GM12878 (cell line): Measurements from ENCODE around the gene RAB36. TPM values are rescaled to one million over a fixed set of nuclear protein-coding genes. Genes with fewer than 3 reads are reported as not detected.

ENCODE experiments used
- ATAC-seq: fragments of 200-7000 bp; cut with Tn5 transposase; 3 replicates; pipeline ENCODE4 v1.9.1; 2020; ENCODE audit warnings: mild to moderate bottlenecking, moderate library complexity
- BruUV-seq: library from RNA; stranded (reverse); fragments of 400-500 nt; replicated peaks from 2 replicates; lab custom pipeline; 2021; lab: Mats Ljungman, UMichigan
- CTCF ChIA-PET: fragments of 300-600 bp; sonication (Branson Sonifier 250); formaldehyde crosslinking; extraction: SDS; loops from one replicate; lab custom pipeline; 2021; ENCODE audit warnings: inconsistent platforms; lab: Yijun Ruan, JAX
- POLR2A ChIA-PET: fragments of 350-600 bp; formaldehyde crosslinking; extraction: SDS; loops from one replicate; lab custom pipeline; 2021; ENCODE audit warnings: inconsistent platforms; lab: Charles Lee
- RAD21 ChIA-PET: fragments of 300-600 bp; sonication (Branson Sonifier 250); formaldehyde crosslinking; loops from one replicate; lab custom pipeline; 2023; ENCODE audit warnings: antibody characterized with exemption; ENCODE audit not compliant: unreplicated experiment; lab: Charles Lee
- SMC1A ChIA-PET: fragments of 300-600 bp; sonication (Branson Sonifier 250); formaldehyde crosslinking; loops from one replicate; lab custom pipeline; 2023; ENCODE audit not compliant: unreplicated experiment, uncharacterized antibody; lab: Charles Lee
- DNase-seq: peaks from one replicate; pipeline ENCODE4 v3.0.0-alpha.2; 2011; ENCODE audit warnings: low read depth, low spot score
- FAIRE-seq: peaks from 3 replicates; lab custom pipeline; 2011; peaks lifted over from hg19 to GRCh38; lab: Jason Lieb, UNC
- H2AFZ ChIP-seq: 2 replicates; pipeline ENCODE4 v1.6.0; 2011; ENCODE audit warnings: low read depth, low read length, control low read depth; ENCODE audit not compliant: control insufficient read depth
- H3K27ac ChIP-seq: 2 replicates; pipeline ENCODE4 v1.5.1; 2011; ENCODE audit warnings: control low read depth; ENCODE audit not compliant: control insufficient read depth, insufficient read depth
- H3K27me3 ChIP-seq, 2 experiments: replicated peaks in 1 of 2; 2 replicates each; pipeline versions ENCODE4 v1.6.0 to v1.6.1; 2011; ENCODE audit warnings: low read length in 1 of 2; ENCODE audit not compliant: control insufficient read depth in 2 of 2, insufficient read depth in 2 of 2
- H3K36me3 ChIP-seq, 2 experiments: 2 replicates each; pipeline ENCODE4 v1.5.1; 2011; ENCODE audit warnings: low read length in 1 of 2; ENCODE audit not compliant: control insufficient read depth in 2 of 2, insufficient read depth in 2 of 2
- H3K4me1 ChIP-seq: 2 replicates; pipeline ENCODE4 v1.6.1; 2011; ENCODE audit warnings: mild to moderate bottlenecking, low read length, moderate library complexity, mixed read lengths; ENCODE audit not compliant: control insufficient read depth, insufficient read depth
- H3K4me2 ChIP-seq: 2 replicates; pipeline ENCODE4 v1.6.0; 2011; ENCODE audit warnings: control low read depth; ENCODE audit not compliant: control insufficient read depth, insufficient read depth
- H3K4me3 ChIP-seq: fragments of 200-600 bp; sonication (generic); 2 replicates; pipeline ENCODE4 v1.5.1; 2016
- H3K79me2 ChIP-seq: 2 replicates; pipeline ENCODE4 v1.6.0; 2011; ENCODE audit warnings: low read length; ENCODE audit not compliant: control insufficient read depth, insufficient read depth
- H3K9ac ChIP-seq: 2 replicates; pipeline ENCODE4 v1.8.0; 2011; ENCODE audit warnings: low read length, control low read depth, mixed read lengths; ENCODE audit not compliant: control insufficient read depth, insufficient read depth
- H3K9me3 ChIP-seq: replicated peaks from 3 replicates; pipeline ENCODE4 v1.5.1; 2011; ENCODE audit warnings: mild to moderate bottlenecking, low read length; ENCODE audit not compliant: control insufficient read depth, insufficient read depth
- H4K20me1 ChIP-seq: 2 replicates; pipeline ENCODE4 v1.6.0; 2011; ENCODE audit not compliant: control insufficient read depth, insufficient read depth
- BMI1 ChIP-seq: fragments of 450-650 bp; IDR thresholded peaks from 2 replicates; pipeline ENCODE4 v1.6.1; 2016; ENCODE audit warnings: mild to moderate bottlenecking, moderate library complexity, borderline replicate concordance
- CBX3 ChIP-seq: fragments of 200-600 bp; sonication (generic); IDR thresholded peaks from 2 replicates; pipeline ENCODE4 v1.6.1; 2016; ENCODE audit warnings: low read depth, borderline replicate concordance
- EGR1 ChIP-seq, 2 experiments: IDR thresholded peaks; 1 replicate in 1 of 2; 2 replicates in 1 of 2; pipeline ENCODE4 v1.6.1; 2011 to 2012; ENCODE audit warnings: low read depth in 2 of 2, low read length in 2 of 2, borderline replicate concordance in 1 of 2, mild to moderate bottlenecking in 1 of 2, moderate library complexity in 1 of 2
- ESRRA ChIP-seq: IDR thresholded peaks from 2 replicates; pipeline ENCODE4 v1.6.1; 2012; ENCODE audit warnings: mild to moderate bottlenecking, low read length, improper control_type of control experiment
- FOS ChIP-seq: IDR thresholded peaks from 3 replicates; pipeline ENCODE4 v1.6.1; 2011; ENCODE audit warnings: borderline replicate concordance; ENCODE audit not compliant: insufficient read length; ENCODE audit errors: extremely low read depth
- KLF5 ChIP-seq: fragments of 450-650 bp; IDR thresholded peaks from 2 replicates; pipeline ENCODE4 v1.6.1; 2014; ENCODE audit warnings: mild to moderate bottlenecking; ENCODE audit not compliant: partially characterized antibody
- NBN ChIP-seq: fragments of 450-650 bp; IDR thresholded peaks from 2 replicates; pipeline ENCODE4 v1.6.1; 2016
- NRF1 ChIP-seq: conservative IDR thresholded peaks from 2 replicates; pipeline ENCODE4 v1.6.1; 2011; ENCODE audit warnings: mild to moderate bottlenecking, low read depth, low read length, improper control_type of control experiment
- PBX3 ChIP-seq: IDR thresholded peaks from 2 replicates; pipeline ENCODE4 v1.6.1; 2011; ENCODE audit warnings: mild to moderate bottlenecking, low read depth, low read length, moderate library complexity; ENCODE audit not compliant: insufficient replicate concordance
- POLR2A ChIP-seq: IDR thresholded peaks from 2 replicates; pipeline ENCODE4 v1.6.1; 2011; ENCODE audit warnings: low read depth, mild to moderate bottlenecking, low read length
- TCF3 ChIP-seq: IDR thresholded peaks from 2 replicates; pipeline ENCODE4 v1.6.1; 2012; ENCODE audit warnings: low read depth, mild to moderate bottlenecking, low read length, borderline replicate concordance; ENCODE audit not compliant: insufficient read depth
- ZBTB11 ChIP-seq: fragments of 450-650 bp; formaldehyde crosslinking; IDR thresholded peaks from 2 replicates; pipeline ENCODE4 v1.5.0; 2022; ENCODE audit warnings: mild to moderate bottlenecking, missing genetic modification characterization
- WGBS: methylation state at CpG from one replicate; pipeline ENCODE4 v1.1.6; 2016; ENCODE audit warnings: low lambda C conversion rate; ENCODE audit not compliant: insufficient replicate concordance, insufficient coverage; ENCODE audit errors: missing lambda C conversion rate; 5-methylcytosine and 5-hydroxymethylcytosine counted together
- in situ Hi-C: fragments of 300-500 bp; cut with MboI; formaldehyde crosslinking; loops from 9 replicates; pipeline ENCODE4 v1.14.3; 2018; ENCODE audit warnings: mixed read lengths
- intact Hi-C: fragments of 100-400 bp; cut with micrococcal nuclease; formaldehyde crosslinking; loops from one replicate; pipeline ENCODE4 v1.14.2; 2022; ENCODE audit not compliant: unreplicated experiment
- polyA plus RNA-seq, 11 experiments: library from polyadenylated mRNA; depleted of rRNA in 4 of 11; unstranded in 6 of 11; stranded (reverse) in 5 of 11; fragments of >200 nt; fragmentation: Nextera tagmentation in 4 of 11; fragmentation: Illumina TruSeq in 1 of 11; extraction: Ambion mirVana in 4 of 11; extraction: Trizol in 1 of 11; gene quantifications; 1 replicate in 1 of 11; 2 replicates in 10 of 11; pipeline versions ENCODE4 v1.2.1 to v1.2.3, GENCODE V29; 2011 to 2016; ENCODE audit warnings: inconsistent platforms in 2 of 11, missing spikeins in 2 of 11, low read depth in 1 of 11
- total RNA-seq, 4 experiments: library from RNA; depleted of rRNA in 3 of 4; stranded (reverse); fragments of >200 nt in 3 of 4; fragmentation: Illumina TruSeq in 1 of 4; extraction: Trizol in 1 of 4; gene quantifications; 2 replicates each; pipeline versions ENCODE4 v1.2.1 to v1.2.3, GENCODE V29; 2013 to 2021

Gene RAB36
- total and polyA plus RNA-seq, 10 of the 15 experiments (the other 5 are each of a cell fraction or from before 2014, with no cell fraction given) = 0.31 to 2.7 (median 1.1) TPM

- ChIA-PET POLR2A (no interaction called here), RAD21 (no interaction called here), CTCF (no interaction called here), SMC1A (no interaction called here)
- H3K4me3 ChIP-seq = no peak overlapping the region
- H3K79me2 ChIP-seq = no peaks in the 10 kb centered on the region
- H3K36me3 ChIP-seq = no peaks in the 10 kb centered on the region
- DNase-seq (no peak), ATAC-seq (no peak), FAIRE-seq (no peak)
- H3K9me3 ChIP-seq = no peaks in the 10 kb centered on the region
- H3K4me2 ChIP-seq = no peak overlapping the region
- H3K9ac ChIP-seq = no peak overlapping the region
- H3K27ac ChIP-seq = no peak overlapping the region
- H4K20me1 ChIP-seq = no peaks in the 10 kb centered on the region
- no peaks in the 10 kb centered on the region for H3K4me1 ChIP-seq
- in situ Hi-C loops = no loop called here
- H3K27me3 ChIP-seq = no peaks in the 10 kb centered on the region
- no TSS peak for BruUV-seq
- TF ChIP-seq POLR2A = no peak
- no peak for TF ChIP-seq CBX3
- no peak for TF ChIP-seq ESRRA
- TF ChIP-seq TCF3 = no peak
- no peak for TF ChIP-seq PBX3
- no peak for TF ChIP-seq KLF5
- no peak for TF ChIP-seq BMI1
- TF ChIP-seq EGR1 (IDR thresholded peaks at IDR 0.05; ENCODE audit: borderline replicate concordance in 1 of 2, low read depth in 2 of 2, low read length in 2 of 2) = no peak
- no peak for TF ChIP-seq FOS
- TF ChIP-seq ZBTB11 = no peak
- TF ChIP-seq NRF1 = no peak
- TF ChIP-seq NBN = no peak
- 35% methylated on average over 23 of the region's 28 CpGs for WGBS
- no peak overlapping the region for H2AFZ ChIP-seq
- intact Hi-C loops = no loop called here
Measured at GRCh38 chr22:23098718-23099530, 46.4 kb upstream of the RAB36 start.
